IPS-NIHi11 (cell line): ENCODE data around the gene C6orf52.

Experiments
- DNase-seq: peaks from one replicate; pipeline ENCODE4 v3.0.0; 2012; ENCODE audit warnings: mixed read lengths, low spot score

Gene C6orf52

DNA sequence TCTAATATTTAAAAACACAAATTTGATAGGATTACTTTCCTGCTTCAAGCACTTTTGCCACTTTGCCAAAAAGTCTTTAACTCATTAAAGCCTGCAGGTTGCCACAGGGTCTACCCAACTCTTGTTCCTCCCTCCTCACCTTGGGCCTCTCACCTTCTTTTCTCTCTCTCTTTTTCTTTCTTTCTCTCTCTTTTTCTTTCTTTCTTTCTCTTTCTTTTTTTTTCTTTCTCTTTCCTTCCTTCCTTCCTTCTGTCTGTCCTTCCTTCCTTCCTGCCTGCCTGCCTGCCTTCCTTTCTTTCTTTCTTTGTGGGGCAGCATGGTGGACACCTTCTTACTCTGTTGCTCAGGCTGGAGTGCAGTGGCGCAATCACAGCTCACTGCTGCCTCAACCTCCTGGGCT lies 50.2 kb downstream of the C6orf52 start:
- no peak for DNase-seq

DNA sequence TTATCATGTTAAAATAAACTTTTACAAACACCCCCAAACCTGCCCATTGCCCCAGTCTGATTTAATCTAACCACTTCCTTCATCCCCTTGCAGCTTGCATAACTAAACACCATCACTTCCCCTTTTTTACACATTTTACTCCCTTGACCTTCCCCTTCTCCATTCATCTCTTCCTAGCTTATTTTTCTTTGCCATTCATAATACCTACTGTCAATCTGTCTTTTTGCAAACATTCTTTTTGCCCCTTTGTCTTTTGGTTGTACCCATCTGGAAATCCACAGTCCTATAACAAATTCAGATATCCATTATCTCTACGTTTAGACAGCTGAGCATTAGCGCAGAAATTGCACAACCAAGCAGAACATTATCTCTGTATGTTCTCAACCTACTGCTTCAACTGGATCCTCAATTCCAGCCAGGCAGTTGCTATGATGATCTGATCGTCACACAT lies 51.2 kb downstream of the C6orf52 start:
- no peak for DNase-seq

DNA sequence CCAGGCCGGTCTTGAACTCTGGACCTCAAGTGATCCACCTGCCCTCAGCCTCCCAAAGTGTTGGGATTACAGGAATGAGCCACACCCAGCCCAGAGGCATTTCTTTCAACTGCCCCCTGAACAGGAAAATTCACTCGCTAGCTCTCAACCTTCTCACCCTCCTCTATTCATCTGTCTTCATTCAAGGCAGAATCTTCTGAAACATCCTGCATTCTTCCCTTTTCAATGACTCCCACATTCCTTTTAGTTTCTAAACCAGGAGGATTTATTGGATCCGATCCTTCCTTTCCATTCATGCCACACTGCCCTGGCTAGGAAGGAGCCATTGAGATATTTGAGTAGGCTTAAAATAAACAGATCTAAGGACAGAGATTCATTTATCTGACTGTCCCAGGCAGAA lies 52.9 kb downstream of the C6orf52 start:
- no peak for DNase-seq

DNA sequence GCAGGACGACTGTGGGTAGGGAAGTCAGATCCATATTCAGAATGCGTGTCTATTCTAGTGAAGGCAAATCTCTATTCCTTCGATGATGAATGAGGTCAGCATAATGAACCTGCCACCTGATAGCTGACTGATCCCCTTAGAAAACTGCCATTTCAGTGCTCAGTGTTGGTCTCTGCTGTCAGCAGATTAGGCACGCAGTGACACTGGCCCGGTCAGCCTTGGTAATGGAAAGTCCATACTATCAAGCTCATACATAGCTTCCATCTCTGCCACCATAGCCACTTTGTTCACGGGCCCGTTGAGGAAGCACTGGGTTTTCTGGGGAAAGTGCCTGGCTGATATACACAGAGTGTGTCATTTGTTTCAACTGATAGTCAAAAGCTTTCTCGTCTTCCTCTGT lies 54.0 kb downstream of the C6orf52 start:
- DNase-seq = no peak

DNA sequence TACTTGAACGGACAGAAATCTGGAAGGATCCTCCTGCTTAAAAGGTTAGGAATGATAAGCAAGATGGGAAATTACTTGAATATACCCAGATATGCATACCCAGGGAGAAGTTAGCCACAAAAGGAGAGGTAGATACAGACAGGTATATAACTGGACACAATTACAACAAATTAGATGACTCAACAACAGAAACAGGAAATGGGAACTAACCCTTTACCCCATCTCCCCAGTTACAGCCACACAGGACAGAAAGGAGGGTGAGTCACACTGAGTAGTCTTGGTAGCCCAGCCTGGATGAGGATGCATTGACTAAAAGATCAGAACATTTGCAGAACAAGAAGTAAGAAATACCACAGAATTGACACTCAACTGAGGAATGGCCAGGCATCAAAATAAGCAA lies 61.2 kb downstream of the C6orf52 start:
- no peak for DNase-seq

DNA sequence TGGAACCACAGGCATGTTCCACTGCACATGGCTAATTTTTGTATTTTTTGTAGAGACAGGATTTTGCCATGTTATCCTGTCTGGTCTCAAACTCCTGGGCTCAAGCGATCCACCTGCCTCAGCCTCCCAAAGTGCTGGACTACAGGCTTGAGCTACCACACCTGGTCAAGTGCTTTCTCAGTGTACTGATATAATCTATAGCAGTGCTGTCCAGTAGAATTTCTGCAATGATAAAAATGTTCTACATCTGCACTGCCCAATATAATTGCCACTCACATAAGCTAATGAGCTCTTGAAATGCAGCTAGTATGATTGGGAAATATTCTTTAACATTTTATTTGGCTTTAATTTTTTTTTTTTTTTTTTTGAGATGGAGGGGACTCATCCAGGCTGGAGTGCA lies 64.2 kb downstream of the C6orf52 start:
- DNase-seq = no peak

DNA sequence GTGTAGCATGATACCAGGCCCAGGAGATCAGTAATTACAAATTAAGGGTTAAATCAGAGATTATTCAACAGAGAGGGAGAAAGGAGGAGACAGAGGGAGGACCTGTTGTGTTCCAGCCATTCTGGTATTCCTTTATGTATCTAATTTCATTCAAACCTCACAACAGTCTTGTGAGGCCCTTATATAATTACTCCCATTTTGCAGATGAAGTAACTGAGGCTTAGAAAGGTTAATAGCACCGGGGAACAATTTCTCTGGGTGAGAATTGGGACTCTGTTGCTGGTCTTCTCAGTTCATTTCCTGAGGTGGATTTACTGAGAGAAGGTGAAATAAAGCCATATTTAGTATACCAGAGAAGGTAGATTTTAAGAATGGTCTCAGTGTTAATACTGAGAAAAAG lies 66.6 kb downstream of the C6orf52 start:
- no peak for DNase-seq

DNA sequence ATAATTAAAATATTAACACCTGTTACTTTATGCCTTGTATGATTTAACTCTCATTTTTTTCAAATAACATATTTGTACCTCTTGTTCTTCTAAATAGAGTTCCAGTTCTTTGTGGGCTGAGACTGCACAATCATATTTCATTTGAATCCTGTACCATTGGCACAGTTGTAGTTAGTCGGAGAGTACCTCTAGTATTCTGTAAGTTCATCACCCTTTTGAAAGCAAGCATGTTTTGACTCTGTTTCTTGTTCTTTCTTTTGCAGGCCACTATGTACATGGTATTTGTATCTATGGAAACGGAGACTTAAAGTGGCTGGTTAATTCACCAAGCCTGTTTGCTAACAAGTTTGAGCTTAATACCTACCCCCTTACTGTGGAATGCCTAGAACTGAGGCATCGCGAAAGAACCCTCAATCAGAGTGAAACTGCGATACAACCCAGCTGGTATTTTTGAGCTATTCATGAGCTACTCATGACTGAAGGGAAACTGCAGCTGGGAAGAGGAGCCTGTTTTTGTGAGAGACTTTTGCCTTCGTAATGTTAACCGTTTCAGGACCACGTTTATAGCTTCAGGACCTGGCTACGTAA lies 68.2 kb downstream of the C6orf52 start:
- DNase-seq = no peak

DNA sequence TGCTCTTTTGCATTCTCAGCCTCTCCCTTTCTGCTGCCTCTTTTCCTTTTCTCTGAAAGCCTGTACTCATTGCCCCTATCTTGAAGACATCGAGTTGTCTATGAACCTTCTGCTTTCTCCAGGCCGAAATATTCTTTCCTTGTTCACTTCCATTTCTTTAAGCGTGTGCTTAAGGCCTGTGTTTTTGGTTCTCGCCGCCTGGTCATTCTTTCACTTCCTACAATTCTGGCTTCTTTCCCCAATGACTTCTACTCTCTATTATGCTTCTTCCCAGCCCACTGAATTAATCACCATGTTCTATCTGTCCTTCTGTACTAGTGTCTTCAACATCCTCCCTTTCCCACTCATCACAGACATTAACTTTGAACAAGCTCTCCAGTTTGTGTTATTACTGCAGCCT lies 69.6 kb downstream of the C6orf52 start:
- no peak for DNase-seq

DNA sequence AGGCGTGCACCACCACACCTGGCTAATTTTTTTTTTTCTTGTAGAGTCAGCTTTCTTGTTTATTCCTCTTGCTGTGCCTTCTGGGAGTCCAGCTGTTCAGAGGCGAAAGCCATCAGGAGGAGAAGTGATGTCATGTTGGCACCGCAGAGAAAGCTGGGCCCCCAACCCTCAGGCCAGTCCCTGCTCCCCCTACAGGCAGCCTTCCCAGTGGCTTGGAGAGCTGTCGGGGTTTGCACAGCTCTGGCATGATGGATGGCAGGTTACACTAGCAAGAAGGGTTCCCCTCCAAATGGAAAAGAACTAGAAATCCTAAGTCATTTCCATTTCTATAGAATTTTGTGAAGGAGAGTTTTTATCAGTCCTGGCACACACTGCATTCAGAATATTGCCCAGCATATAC lies 72.6 kb downstream of the C6orf52 start:
- DNase-seq = no peak
